ENCODE measurements around the gene YES1. TPM values are rescaled to one million over a fixed set of nuclear protein-coding genes. Genes with fewer than 3 reads are reported as not detected.

YES1 gene
- total RNA-seq, 1 donor from 2014 or later = 209 TPM

GRCh38 chr18:711310-711656 lies 100.8 kb downstream of the YES1 start:
- peaks cover 16% of the 10 kb centered on the region for H3K4me1 Mint-ChIP-seq
- Histone ChIP-seq H3K9me3 (ENCODE audit: low read depth) (no peaks in the 10 kb centered on the region), H4K20me1 (ENCODE audit: low read depth) (peaks cover 8% of the 10 kb centered on the region), H3K4me3 (peak overlapping the region; percentile 60), H3K4me2 (peak overlapping the region; percentile 96), H3K36me3 (no peaks in the 10 kb centered on the region), H3K27ac (no peak overlapping the region), H3F3A (ENCODE audit: low read depth) (peaks cover 12% of the 10 kb centered on the region), H3K79me2 (ENCODE audit: low read depth) (peaks cover 19% of the 10 kb centered on the region), H3K27me3 (no peaks in the 10 kb centered on the region), H2AFZ (replicated peaks) (peak overlapping the region; percentile 78), H3K4me1 (no peaks in the 10 kb centered on the region), H3K9ac (no peak overlapping the region)
- TF ChIP-seq EZH2 (IDR thresholded peaks at IDR 0.05) = no peak
- no peak for TF ChIP-seq CTCF (IDR thresholded peaks at IDR 0.05)
- peaks cover 5% of the 10 kb centered on the region for H3K36me3 Mint-ChIP-seq
- peak; percentile 3 for DNase-seq (ENCODE audit: low spot score)
- no peaks in the 10 kb centered on the region for H3K9me3 Mint-ChIP-seq
- peaks cover 2% of the 10 kb centered on the region for H3K27me3 Mint-ChIP-seq (ENCODE audit: insufficient read depth, low read depth)
- H3K4me3 Mint-ChIP-seq = peak overlapping the region; percentile 82
- peak overlapping the region; percentile 2 for H3K27ac Mint-ChIP-seq

GRCh38 chr18:710418-711300 lies 101.4 kb downstream of the YES1 start:
- no peak for TF ChIP-seq CTCF (IDR thresholded peaks at IDR 0.05)
- no peak for TF ChIP-seq EZH2 (IDR thresholded peaks at IDR 0.05)
- TF ChIP-seq EZH2phosphoT487 (IDR thresholded peaks at IDR 0.05) = no peak
- Mint-ChIP-seq H3K9me3 (no peaks in the 10 kb centered on the region), H3K4me1 (peaks cover 20% of the 10 kb centered on the region), H3K27me3 (ENCODE audit: insufficient read depth, low read depth) (peaks cover 2% of the 10 kb centered on the region), H3K4me3 (peak overlapping the region; percentile 82), H3K36me3 (peaks cover 9% of the 10 kb centered on the region), H3K27ac (no peak overlapping the region)
- Histone ChIP-seq H3K4me3 (no peak overlapping the region), H3K27me3 (no peaks in the 10 kb centered on the region), H3K27ac (no peak overlapping the region), H3K79me2 (ENCODE audit: low read depth) (peaks cover 19% of the 10 kb centered on the region), H3K9me3 (ENCODE audit: low read depth) (no peaks in the 10 kb centered on the region), H3K4me2 (peak overlapping the region; percentile 96), H3K36me3 (no peaks in the 10 kb centered on the region), H2AFZ (replicated peaks) (no peak overlapping the region), H3K9ac (no peak overlapping the region), H4K20me1 (ENCODE audit: low read depth) (peaks cover 8% of the 10 kb centered on the region), H3K4me1 (no peaks in the 10 kb centered on the region), H3F3A (ENCODE audit: low read depth) (peaks cover 12% of the 10 kb centered on the region)
- DNase-seq (ENCODE audit: low spot score) = no peak

- Histone ChIP-seq H3K27ac (no peak overlapping the region), H3K4me3 (no peak overlapping the region), H3K9me3 (ENCODE audit: low read depth) (no peaks in the 10 kb centered on the region), H3F3A (ENCODE audit: low read depth) (peaks cover 12% of the 10 kb centered on the region), H3K9ac (no peak overlapping the region), H3K27me3 (no peaks in the 10 kb centered on the region), H2AFZ (replicated peaks) (no peak overlapping the region), H3K4me1 (no peaks in the 10 kb centered on the region), H3K79me2 (ENCODE audit: low read depth) (peaks cover 19% of the 10 kb centered on the region), H3K4me2 (no peak overlapping the region), H3K36me3 (no peaks in the 10 kb centered on the region), H4K20me1 (ENCODE audit: low read depth) (peaks cover 8% of the 10 kb centered on the region)
- Mint-ChIP-seq H3K4me1 (peaks cover 20% of the 10 kb centered on the region), H3K27me3 (ENCODE audit: insufficient read depth, low read depth) (peaks cover 2% of the 10 kb centered on the region), H3K27ac (no peak overlapping the region), H3K9me3 (no peaks in the 10 kb centered on the region), H3K36me3 (peaks cover 18% of the 10 kb centered on the region), H3K4me3 (no peak overlapping the region)
- TF ChIP-seq EZH2 (IDR thresholded peaks at IDR 0.05) (no peak), CTCF (IDR thresholded peaks at IDR 0.05) (no peak), EZH2phosphoT487 (IDR thresholded peaks at IDR 0.05) (no peak)
- no peak for DNase-seq (ENCODE audit: low spot score)
Observed at GRCh38 chr18:709771-710170, 102.3 kb downstream of the YES1 start.
